ENCODE results near the gene NTM. TPM values are rescaled to one million over a fixed set of nuclear protein-coding genes. Genes with fewer than 3 reads are reported as not detected.

Gene NTM
- total RNA-seq, 1 experiment from 2014 or later = not detected

GRCh38 chr11:132352497-132352896 is 982.1 kb downstream of the NTM start:
- H4K20me1 ChIP-seq (ENCODE audit: insufficient read depth) = no peaks in the 10 kb centered on the region
- no peak overlapping the region for H3K4me3 ChIP-seq (replicated peaks in 1 of 2; ENCODE audit: low read depth in 1 of 2, low read length in 2 of 2)
- TF ChIP-seq ZFX (IDR thresholded peaks at IDR 0.05) (no peak), EZH2 (IDR thresholded peaks at IDR 0.05) (no peak), FOSL1 (IDR thresholded peaks at IDR 0.05; ENCODE audit: low read depth) (no peak), CTCF (IDR thresholded peaks at IDR 0.05 in 2 of 3, conservative IDR thresholded peaks at IDR 0.05 in 1 of 3; ENCODE audit: borderline replicate concordance in 1 of 3, insufficient read depth in 1 of 3, low read depth in 2 of 3, low read length in 2 of 3) (no peak), ATF3 (IDR thresholded peaks at IDR 0.05) (no peak), ELF1 (IDR thresholded peaks at IDR 0.05; ENCODE audit: borderline replicate concordance, low read depth) (no peak), YY1 (IDR thresholded peaks at IDR 0.05; ENCODE audit: extremely low read depth, insufficient replicate concordance, low read depth, low read length) (no peak), ZNF274 (IDR thresholded peaks at IDR 0.05; ENCODE audit: low read depth, low read length) (no peak), SP1 (IDR thresholded peaks at IDR 0.05; ENCODE audit: low read depth) (no peak), POLR2A (IDR thresholded peaks at IDR 0.05; ENCODE audit: borderline replicate concordance, extremely low read depth, insufficient read depth, insufficient read length) (no peak), TCF7L2 (IDR thresholded peaks at IDR 0.05; ENCODE audit: borderline replicate concordance, extremely low read depth, insufficient read depth, insufficient read length) (no peak), JUND (IDR thresholded peaks at IDR 0.05) (no peak), ZBTB33 (IDR thresholded peaks at IDR 0.05; ENCODE audit: extremely low read depth, insufficient replicate concordance, low read length) (no peak), MAX (IDR thresholded peaks at IDR 0.05) (no peak), REST (IDR thresholded peaks at IDR 0.05; ENCODE audit: low read depth) (no peak), SRF (IDR thresholded peaks at IDR 0.05; ENCODE audit: low read depth) (no peak), EZH2phosphoT487 (IDR thresholded peaks at IDR 0.05; ENCODE audit: borderline replicate concordance) (no peak), RAD21 (IDR thresholded peaks at IDR 0.05; ENCODE audit: low read depth) (no peak), EGR1 (IDR thresholded peaks at IDR 0.05; ENCODE audit: low read depth) (no peak), SIN3A (IDR thresholded peaks at IDR 0.05; ENCODE audit: low read depth) (no peak)
- no peak overlapping the region for H3K9ac ChIP-seq (ENCODE audit: low read length)
- no peak overlapping the region for H2AFZ ChIP-seq (ENCODE audit: low read depth, low read length, poor library complexity, severe bottlenecking)
- H3K9me3 ChIP-seq (ENCODE audit: control insufficient read depth in 1 of 2, insufficient read depth in 1 of 2, low read depth in 1 of 2, low read length in 2 of 2) = peaks cover 9 to 14% of the 10 kb centered on the region in 2 experiments; a peak in 2 of 4 replicates
- H3K79me2 ChIP-seq (ENCODE audit: insufficient read depth, low read length) = no peaks in the 10 kb centered on the region
- H3K27me3 ChIP-seq (ENCODE audit: insufficient read depth, low read length) = no peaks in the 10 kb centered on the region
- H3K4me1 ChIP-seq (ENCODE audit: control insufficient read depth in 1 of 2, insufficient read depth in 2 of 2, low read length in 2 of 2) = no peaks in the 10 kb centered on the region
- no peak overlapping the region for H3K4me2 ChIP-seq (ENCODE audit: low read length)
- no peaks in the 10 kb centered on the region for H3K9me2 ChIP-seq (ENCODE audit: insufficient read depth)
- ChIA-PET RAD21 (ENCODE audit: low non-redundant PET in 1 of 2, low total read pairs in 2 of 2, uncharacterized antibody in 2 of 2, unreplicated experiment in 2 of 2) (no interaction called here), POLR2A (no interaction called here), CTCF (no interaction called here)
- DNase-seq (ENCODE audit: low read depth, low spot score) (no peak), ATAC-seq (no peak)
- H3K36me3 ChIP-seq (ENCODE audit: control insufficient read depth in 1 of 2, insufficient read depth in 2 of 2, low read length in 2 of 2) = no peaks in the 10 kb centered on the region
- no TSS peak for BruUV-seq (replicated peaks)
- intact Hi-C loops (cut with micrococcal nuclease) = no loop called here
- H3K27ac ChIP-seq (ENCODE audit: low read depth, low read length) = no peak overlapping the region

Data from HCT116 (cell line).